Measurements from ENCODE around the gene CRACR2A.

- no peak for TF ChIP-seq CTCF (IDR thresholded peaks at IDR 0.05; ENCODE audit: poor library complexity, severe bottlenecking)
- TF ChIP-seq EZH2 (IDR thresholded peaks at IDR 0.05; ENCODE audit: borderline replicate concordance, insufficient read depth, low read length, poor library complexity, severe bottlenecking) = no peak
- no peak for TF ChIP-seq TAF1 (IDR thresholded peaks at IDR 0.05; ENCODE audit: low read depth)
- no peak for TF ChIP-seq POLR2AphosphoS5 (IDR thresholded peaks at IDR 0.05)
- no peak for TF ChIP-seq SMC3 (conservative IDR thresholded peaks at IDR 0.05; ENCODE audit: poor library complexity)
- TF ChIP-seq EP300 (conservative IDR thresholded peaks at IDR 0.05; ENCODE audit: poor library complexity, severe bottlenecking) = no peak
- no peak for TF ChIP-seq MXI1 (conservative IDR thresholded peaks at IDR 0.05; ENCODE audit: poor library complexity, severe bottlenecking)
- no peak for TF ChIP-seq REST (IDR thresholded peaks at IDR 0.05; ENCODE audit: borderline replicate concordance)
Observed at GRCh38 chr12:3630111-3630510, 122.8 kb downstream of the CRACR2A start.

Data from neural cell (in vitro differentiated cells).